Measurements from ENCODE around the gene EPS15.
"Not testable (repeated sequence)": the region's sequence is repeated elsewhere in the genome, so short reads cannot be mapped to it uniquely, and the experiment has no call there.

The EPS15 gene

DNA sequence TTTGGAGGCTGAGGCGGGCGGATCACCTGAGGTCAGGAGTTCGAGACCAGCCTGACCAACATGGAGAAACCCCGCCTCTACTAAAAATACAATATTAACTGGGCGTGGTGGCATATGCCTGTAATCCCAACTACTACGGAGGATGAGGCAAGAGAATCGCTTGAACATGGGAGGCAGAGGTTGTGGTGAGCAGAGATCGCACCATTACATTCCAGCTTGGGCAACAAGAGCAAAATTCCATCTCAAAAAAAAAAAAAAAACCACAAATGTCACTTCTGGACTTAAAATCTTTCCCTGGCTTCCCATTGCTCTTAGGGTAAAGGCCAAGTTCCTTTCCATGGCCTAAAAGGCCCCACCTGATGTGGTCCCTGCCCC, 194.1 kb downstream of the EPS15 start:
- H3K9me3 Mint-ChIP-seq, H3K4me3 Mint-ChIP-seq, H3K4me1 Mint-ChIP-seq, H3K36me3 Mint-ChIP-seq, H3K27ac Mint-ChIP-seq: not testable (repeated sequence)
- H3K27me3 Mint-ChIP-seq, result peaks cover 13% of the 10 kb centered on the region

GRCh38 chr1:51324251-51325010, 194.6 kb downstream of the EPS15 start:
- no peaks in the 10 kb centered on the region for H3K9me3 Mint-ChIP-seq
- peaks cover 12% of the 10 kb centered on the region for H3K27me3 Mint-ChIP-seq
- H3K27ac Mint-ChIP-seq, result no peak overlapping the region
- H3K4me1 Mint-ChIP-seq, result no peaks in the 10 kb centered on the region
- H3K36me3 Mint-ChIP-seq, result no peaks in the 10 kb centered on the region
- no peak overlapping the region for H3K4me3 Mint-ChIP-seq

- Mint-ChIP-seq H3K36me3 (no peaks in the 10 kb centered on the region), H3K4me1 (no peaks in the 10 kb centered on the region), H3K27me3 (peaks cover 8% of the 10 kb centered on the region), H3K4me3 (no peak overlapping the region), H3K9me3 (no peaks in the 10 kb centered on the region), H3K27ac (no peak overlapping the region)
Observed at GRCh38 chr1:51323778-51324177, 195.3 kb downstream of the EPS15 start.

DNA sequence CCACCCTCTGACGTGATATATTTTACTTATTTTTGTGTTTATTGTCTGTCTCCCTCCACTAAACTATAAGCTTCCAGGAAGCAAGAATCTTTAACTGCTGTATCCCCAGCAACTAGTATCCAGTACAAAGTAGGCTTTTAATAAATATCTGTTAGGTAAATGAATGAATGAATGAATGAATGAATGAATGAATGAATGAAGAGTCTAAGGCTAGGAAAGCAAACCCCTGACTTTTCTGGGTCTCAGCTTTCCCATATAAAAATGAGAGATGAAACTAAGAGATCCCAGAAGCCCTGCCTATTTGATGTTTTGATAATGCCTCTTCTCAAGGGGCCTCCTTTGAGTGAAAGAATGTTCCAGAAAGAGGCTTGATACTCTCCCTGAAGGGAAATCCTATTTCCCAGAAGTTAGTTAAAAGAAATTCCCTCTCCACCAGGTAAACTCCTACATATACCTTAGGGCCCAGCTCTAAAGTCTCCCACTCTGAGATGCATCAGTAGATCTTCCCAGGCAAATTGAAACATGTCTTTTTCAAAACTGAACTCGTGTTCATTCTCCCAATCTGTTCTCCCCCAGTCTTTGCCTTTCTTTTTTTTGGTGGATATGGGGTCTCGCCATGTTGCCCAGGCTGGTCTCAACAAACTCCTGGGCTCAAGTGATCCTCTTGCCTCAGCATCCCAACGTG, 196.5 kb downstream of the EPS15 start:
- H3K9me3 Mint-ChIP-seq, result no peaks in the 10 kb centered on the region

DNA sequence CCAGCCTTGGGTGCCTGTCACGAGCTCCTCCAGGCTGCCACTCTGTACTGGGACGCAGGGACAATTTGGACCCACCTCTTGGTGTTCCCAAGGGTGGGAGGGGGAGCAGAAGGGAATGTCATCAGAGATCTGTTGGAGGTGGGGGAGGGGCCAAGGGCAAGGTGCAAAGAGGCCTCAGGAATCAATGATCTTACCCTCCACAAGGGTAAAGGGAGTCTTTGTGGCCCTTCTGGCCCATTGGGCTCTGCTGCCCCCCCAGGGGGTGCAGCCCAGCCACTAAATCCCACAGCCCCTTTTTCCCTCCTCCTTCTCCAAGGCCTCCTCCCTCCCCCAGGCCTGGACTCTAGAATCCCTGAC, 197.2 kb downstream of the EPS15 start:
- no peak overlapping the region for H3K27ac Mint-ChIP-seq

More for the DNA sequence above, 196.5 kb downstream of the EPS15 start:
- Mint-ChIP-seq H3K4me1 (no peaks in the 10 kb centered on the region), H3K36me3 (no peaks in the 10 kb centered on the region), H3K27ac (no peak overlapping the region), H3K4me3 (no peak overlapping the region), H3K27me3 (peaks cover 2% of the 10 kb centered on the region)

GRCh38 chr1:51320967-51321923, 197.8 kb downstream of the EPS15 start:
- H3K36me3 Mint-ChIP-seq, result no peaks in the 10 kb centered on the region
- H3K27me3 Mint-ChIP-seq, result peaks cover 2% of the 10 kb centered on the region
- no peaks in the 10 kb centered on the region for H3K9me3 Mint-ChIP-seq
- no peaks in the 10 kb centered on the region for H3K4me1 Mint-ChIP-seq
- no peak overlapping the region for H3K4me3 Mint-ChIP-seq
- no peak overlapping the region for H3K27ac Mint-ChIP-seq

More for the DNA sequence above, 197.2 kb downstream of the EPS15 start:
- H3K4me1 Mint-ChIP-seq, result no peaks in the 10 kb centered on the region
- H3K36me3 Mint-ChIP-seq, result no peaks in the 10 kb centered on the region
- H3K27me3 Mint-ChIP-seq, result peaks cover 2% of the 10 kb centered on the region
- no peaks in the 10 kb centered on the region for H3K9me3 Mint-ChIP-seq
- H3K4me3 Mint-ChIP-seq, result no peak overlapping the region

DNA sequence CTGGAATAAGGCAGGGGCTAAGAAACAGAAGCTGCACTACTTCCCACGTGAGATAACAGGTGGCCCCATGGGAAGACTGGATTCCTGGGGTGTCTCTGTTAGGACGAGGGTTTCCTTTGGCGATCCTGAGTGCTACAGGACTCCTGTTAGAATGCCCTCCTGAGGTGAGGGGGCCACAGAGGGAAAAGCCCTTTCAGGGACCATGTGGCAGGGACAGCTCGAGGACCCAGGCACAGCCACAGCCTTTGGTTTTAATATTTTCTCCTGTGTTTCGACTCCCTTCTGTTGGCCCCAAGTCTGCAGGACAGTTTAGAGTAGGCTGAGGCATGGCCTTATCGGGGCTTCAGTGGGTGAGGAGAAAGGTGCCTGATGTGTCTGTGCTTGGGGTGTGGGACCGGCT, 201.3 kb downstream of the EPS15 start:
- Mint-ChIP-seq H3K4me3 (no peak overlapping the region), H3K36me3 (no peaks in the 10 kb centered on the region), H3K4me1 (no peaks in the 10 kb centered on the region), H3K27ac (no peak overlapping the region), H3K9me3 (no peaks in the 10 kb centered on the region), H3K27me3 (no peaks in the 10 kb centered on the region)

DNA sequence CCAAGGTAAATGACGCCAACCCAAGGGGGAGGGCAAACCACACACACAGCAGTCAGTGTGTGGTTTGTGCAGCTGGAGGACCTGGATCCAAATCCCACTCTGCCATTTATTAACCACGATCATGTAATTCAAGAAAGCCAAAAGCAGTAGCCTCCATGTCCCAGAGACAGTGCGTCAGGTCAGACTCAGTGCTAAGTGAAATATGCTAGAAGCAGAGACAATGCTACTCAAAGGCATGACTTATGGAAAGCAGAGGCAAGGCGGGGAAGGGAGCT, 202.3 kb downstream of the EPS15 start:
- Mint-ChIP-seq H3K4me3 (no peak overlapping the region), H3K36me3 (no peaks in the 10 kb centered on the region), H3K9me3 (no peaks in the 10 kb centered on the region), H3K4me1 (no peaks in the 10 kb centered on the region), H3K27ac (no peak overlapping the region), H3K27me3 (no peaks in the 10 kb centered on the region)

DNA sequence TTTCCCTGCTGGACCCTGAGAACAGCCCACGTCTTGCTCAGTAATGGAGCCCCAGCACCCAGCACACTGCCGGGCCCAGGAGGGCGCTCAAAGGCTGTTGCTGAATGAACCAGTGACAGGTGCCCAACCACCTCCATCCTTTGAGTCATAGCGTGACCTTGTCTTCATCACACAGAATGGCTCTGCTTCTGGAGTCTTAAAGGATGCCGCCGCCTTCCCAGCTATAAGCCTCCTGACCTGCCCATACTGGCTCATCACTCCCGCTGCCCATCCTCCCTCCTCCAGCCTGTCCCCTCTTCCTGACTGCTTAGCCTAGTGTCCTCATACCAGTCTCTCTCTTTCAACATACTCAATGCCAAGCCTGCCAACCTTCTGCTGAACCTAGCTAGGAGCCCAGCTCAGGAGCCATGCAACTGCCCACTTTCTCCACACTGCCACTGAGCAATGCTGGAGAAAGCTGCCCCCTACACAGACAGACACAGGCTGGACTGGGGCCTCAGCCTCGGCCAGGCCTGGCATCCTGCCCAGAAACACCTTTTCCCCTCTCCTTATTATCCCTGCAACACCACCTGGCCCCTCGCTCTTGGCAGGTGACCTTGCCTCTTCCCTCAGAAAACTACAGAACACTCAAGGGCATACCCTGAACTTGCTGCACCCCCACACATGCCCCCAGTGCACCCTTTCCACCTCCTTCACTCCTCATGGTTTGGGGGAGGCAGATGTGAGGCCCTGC, 202.8 kb downstream of the EPS15 start:
- H3K36me3 Mint-ChIP-seq, result no peaks in the 10 kb centered on the region

DNA sequence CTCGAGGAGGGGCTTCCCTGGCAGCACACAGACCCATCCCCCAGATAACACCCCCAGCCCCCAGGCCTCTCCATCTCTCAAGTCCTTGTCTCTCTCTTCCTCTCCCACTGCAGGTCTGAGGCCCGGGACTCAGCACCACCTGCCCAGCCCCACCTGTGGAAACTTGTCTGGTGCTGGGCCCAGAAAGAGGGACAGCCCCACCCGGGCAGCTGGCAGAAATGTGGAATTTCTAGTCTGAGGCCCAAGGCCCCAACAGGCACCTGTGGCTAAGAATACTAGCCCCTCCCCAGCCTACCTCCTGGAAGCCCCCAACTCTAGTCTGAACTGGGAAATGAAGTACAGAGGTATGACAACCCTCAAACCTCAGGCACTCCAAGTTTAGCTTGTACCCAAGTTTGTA, 204.1 kb downstream of the EPS15 start:
- Mint-ChIP-seq H3K36me3 (no peaks in the 10 kb centered on the region), H3K27me3 (no peaks in the 10 kb centered on the region), H3K9me3 (no peaks in the 10 kb centered on the region), H3K4me3 (no peak overlapping the region), H3K27ac (no peak overlapping the region), H3K4me1 (no peaks in the 10 kb centered on the region)

More for the DNA sequence above, 202.8 kb downstream of the EPS15 start:
- no peak overlapping the region for H3K4me3 Mint-ChIP-seq
- no peaks in the 10 kb centered on the region for H3K4me1 Mint-ChIP-seq
- no peak overlapping the region for H3K27ac Mint-ChIP-seq
- no peaks in the 10 kb centered on the region for H3K27me3 Mint-ChIP-seq
- H3K9me3 Mint-ChIP-seq, result no peaks in the 10 kb centered on the region

DNA sequence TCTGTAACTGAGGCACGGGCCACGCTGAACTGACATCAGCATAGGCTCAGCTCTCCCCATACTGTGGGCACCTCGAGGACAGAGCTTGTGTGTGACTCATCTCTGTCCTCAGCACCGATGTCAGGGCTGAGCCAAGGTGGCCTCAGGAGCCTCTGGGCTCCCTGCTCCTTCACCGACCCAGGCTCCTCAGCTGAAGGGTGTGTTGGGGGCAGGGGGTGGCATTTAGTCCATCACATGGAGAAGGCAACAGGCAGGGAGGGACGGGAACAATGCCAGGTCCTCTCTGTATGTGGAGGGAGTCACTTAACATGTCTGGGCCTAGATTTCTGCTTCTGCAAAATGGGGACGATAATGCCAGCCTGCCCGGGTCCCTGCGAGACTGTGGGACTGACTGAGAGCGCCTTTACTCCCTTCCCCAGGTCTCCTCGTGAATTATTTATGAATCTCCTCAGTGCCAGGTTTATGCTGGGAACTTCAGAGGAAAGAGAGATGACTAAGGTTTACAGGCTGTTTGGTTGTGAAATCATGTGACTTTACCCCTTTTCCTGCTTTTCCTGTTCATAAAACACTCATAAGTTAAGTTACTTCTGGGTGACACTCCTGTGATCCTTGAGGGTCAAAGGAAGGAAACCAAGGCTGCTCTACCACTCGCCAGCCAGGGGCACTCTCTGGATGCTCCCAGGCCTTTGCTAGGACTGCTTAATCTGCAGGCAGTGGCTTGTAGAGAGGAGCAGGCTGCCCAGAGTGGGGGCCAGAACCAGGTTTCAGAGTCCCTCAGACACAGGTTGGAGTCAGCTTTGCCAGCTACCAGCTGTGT, 204.9 kb downstream of the EPS15 start:
- H3K9me3 Mint-ChIP-seq, result no peaks in the 10 kb centered on the region
- H3K4me3 Mint-ChIP-seq, result no peak overlapping the region
- peak overlapping the region; percentile 66 for H3K27ac Mint-ChIP-seq
- H3K36me3 Mint-ChIP-seq, result no peaks in the 10 kb centered on the region
- H3K27me3 Mint-ChIP-seq, result no peaks in the 10 kb centered on the region
- no peaks in the 10 kb centered on the region for H3K4me1 Mint-ChIP-seq

DNA sequence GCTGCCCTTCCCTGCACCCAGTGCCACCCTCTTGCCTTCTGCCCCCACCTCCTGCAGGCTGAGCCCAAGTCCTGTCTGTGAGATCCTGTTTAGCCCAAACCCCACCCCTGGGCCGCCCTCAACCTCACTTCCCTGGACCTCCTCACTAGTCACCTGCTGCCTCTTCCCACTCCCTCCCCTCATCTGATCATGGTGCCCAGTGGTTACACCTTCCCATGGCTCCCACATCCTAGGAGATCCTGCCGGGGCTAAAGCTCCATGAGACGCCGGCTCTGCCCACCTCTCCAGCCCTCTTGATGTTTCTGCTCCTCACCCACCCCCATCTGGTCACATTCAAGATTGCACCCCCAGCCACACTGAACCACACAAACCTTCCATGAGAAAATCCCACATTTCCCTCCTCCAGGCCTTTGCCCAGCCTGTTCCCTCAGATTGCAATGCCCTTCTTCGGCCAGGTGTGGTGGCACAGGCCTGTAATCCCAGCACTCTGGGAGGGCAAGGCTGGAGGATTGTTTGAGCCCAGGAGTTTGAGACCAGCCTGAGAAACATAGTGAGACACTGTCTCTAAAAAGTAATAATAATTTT, 205.7 kb downstream of the EPS15 start:
- no peak overlapping the region for H3K4me3 Mint-ChIP-seq
- H3K9me3 Mint-ChIP-seq, result no peaks in the 10 kb centered on the region
- no peaks in the 10 kb centered on the region for H3K4me1 Mint-ChIP-seq
- H3K27ac Mint-ChIP-seq, result no peak overlapping the region
- H3K36me3 Mint-ChIP-seq, result no peaks in the 10 kb centered on the region
- no peaks in the 10 kb centered on the region for H3K27me3 Mint-ChIP-seq

- no peaks in the 10 kb centered on the region for H3K9me3 Mint-ChIP-seq
- no peaks in the 10 kb centered on the region for H3K27me3 Mint-ChIP-seq
- H3K4me1 Mint-ChIP-seq, result no peaks in the 10 kb centered on the region
- H3K4me3 Mint-ChIP-seq, result no peak overlapping the region
- H3K27ac Mint-ChIP-seq, result no peak overlapping the region
- no peaks in the 10 kb centered on the region for H3K36me3 Mint-ChIP-seq
Observed at GRCh38 chr1:51312718-51313117, 206.3 kb downstream of the EPS15 start.

GRCh38 chr1:51311826-51312225, 207.2 kb downstream of the EPS15 start:
- Mint-ChIP-seq H3K4me1 (no peaks in the 10 kb centered on the region), H3K27ac (no peak overlapping the region), H3K4me3 (no peak overlapping the region), H3K9me3 (no peaks in the 10 kb centered on the region), H3K36me3 (no peaks in the 10 kb centered on the region), H3K27me3 (no peaks in the 10 kb centered on the region)

Data from activated naive CD4-positive, alpha-beta T cell treated with anti-CD3 and anti-CD28 coated beads, Interleukin-2, amount 50 U/mL, for 24 hours (primary cell).